Lower lobe of right lung (tissue), 2 donors: Measurements from ENCODE around the gene IKZF2. TPM values are rescaled to one million over a fixed set of nuclear protein-coding genes. Genes with fewer than 3 reads are reported as not detected.

Experiments
- ATAC-seq, 2 donors: fragments of 200-7000 bp; cut with Tn5 transposase; one replicate each; pipeline ENCODE4 v1.9.1; 2020 to 2022; ENCODE audit warnings: mild to moderate bottlenecking in 2 of 2, moderate library complexity in 2 of 2
- DNase-seq: peaks from one replicate; pipeline ENCODE4 v3.0.0-alpha.2; 2020
- H3K27ac ChIP-seq: fragments of 200-600 bp; one replicate; pipeline ENCODE4 v1.8.0; 2022
- H3K27me3 ChIP-seq: fragments of 200-600 bp; one replicate; pipeline ENCODE4 v1.8.0; 2022; ENCODE audit warnings: low read depth
- H3K36me3 ChIP-seq: fragments of 200-600 bp; one replicate; pipeline ENCODE4 v1.8.0; 2022; ENCODE audit warnings: mild to moderate bottlenecking
- H3K4me1 ChIP-seq: fragments of 200-600 bp; one replicate; pipeline ENCODE4 v1.8.0; 2022
- H3K4me3 ChIP-seq: fragments of 200-600 bp; one replicate; pipeline ENCODE4 v1.8.0; 2022; ENCODE audit warnings: mild to moderate bottlenecking
- H3K9me3 ChIP-seq: fragments of 200-600 bp; one replicate; pipeline ENCODE4 v1.8.0; 2022
- CTCF ChIP-seq: fragments of 200-600 bp; IDR thresholded peaks from one replicate; pipeline ENCODE4 v1.8.0; 2022; ENCODE audit warnings: antibody characterized with exemption, mild to moderate bottlenecking
- intact Hi-C: fragments of 100-400 bp; cut with DNase I; formaldehyde crosslinking; loops from one replicate; pipeline ENCODE4 v1.11.0; 2022
- total RNA-seq: library from RNA; stranded (reverse); fragmentation: NEBNext Ultra II Directional; extraction: Animal tissue kit (Norgen Biotek cat#: 25700); gene quantifications from one replicate; pipeline ENCODE4 v1.2.1, GENCODE V29; 2021
- donor health status: DM: no; HTN: yes; CAD: no; lungs with severe emphysema.

Gene IKZF2
- total RNA-seq, 1 donor from 2014 or later, result 16.5 TPM

DNA sequence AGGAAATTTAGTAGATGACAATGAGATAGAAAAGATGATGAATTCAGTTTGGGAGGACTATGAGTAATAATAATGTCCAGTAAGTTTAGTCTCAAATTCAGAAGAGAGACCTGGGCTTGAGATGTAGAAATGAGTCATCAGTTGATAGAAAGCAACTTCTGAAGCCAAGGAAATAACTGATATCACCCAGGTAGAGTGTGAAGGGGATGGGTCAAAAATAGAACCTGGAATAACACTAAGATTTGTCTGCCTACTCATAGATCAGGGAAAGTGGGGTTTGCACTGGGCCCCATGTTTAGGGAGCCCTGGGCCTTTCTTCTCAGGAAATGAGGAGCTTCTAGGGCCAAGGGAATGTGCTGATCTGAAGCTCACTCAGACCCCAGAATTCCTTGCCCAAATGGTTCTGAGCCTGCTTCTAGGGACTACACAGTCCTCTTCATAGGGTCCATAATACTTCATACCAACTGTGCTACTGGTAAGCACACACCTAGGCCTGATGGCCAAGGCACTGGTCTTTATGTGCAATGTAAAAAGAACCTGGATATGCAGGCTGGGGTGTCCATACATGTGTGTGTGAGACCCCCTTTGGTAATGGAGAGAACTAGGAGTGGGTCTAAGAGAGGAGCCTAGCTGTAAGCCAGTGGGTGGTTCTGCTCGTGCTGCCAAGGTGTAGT lies 141.2 kb downstream of the IKZF2 start:
- Histone ChIP-seq H3K36me3 (peaks cover 8% of the 10 kb centered on the region), H3K9me3 (no peaks in the 10 kb centered on the region), H3K4me3 (no peak overlapping the region), H3K27ac (no peak overlapping the region), H3K27me3 (no peaks in the 10 kb centered on the region), H3K4me1 (no peaks in the 10 kb centered on the region)
- ATAC-seq, result no peak
- intact Hi-C loops, result no loop called here
- TF ChIP-seq CTCF, result no peak
- DNase-seq, result no peak

- Histone ChIP-seq H3K27ac (no peak overlapping the region), H3K4me1 (peaks cover 2% of the 10 kb centered on the region), H3K36me3 (peaks cover 8% of the 10 kb centered on the region), H3K4me3 (no peak overlapping the region), H3K27me3 (no peaks in the 10 kb centered on the region), H3K9me3 (no peaks in the 10 kb centered on the region)
- no peak for ATAC-seq
- intact Hi-C loops, result no loop called here
- TF ChIP-seq CTCF, result no peak
- DNase-seq, result no peak
Observed at GRCh38 chr2:213007290-213007838, 144.0 kb downstream of the IKZF2 start.

DNA sequence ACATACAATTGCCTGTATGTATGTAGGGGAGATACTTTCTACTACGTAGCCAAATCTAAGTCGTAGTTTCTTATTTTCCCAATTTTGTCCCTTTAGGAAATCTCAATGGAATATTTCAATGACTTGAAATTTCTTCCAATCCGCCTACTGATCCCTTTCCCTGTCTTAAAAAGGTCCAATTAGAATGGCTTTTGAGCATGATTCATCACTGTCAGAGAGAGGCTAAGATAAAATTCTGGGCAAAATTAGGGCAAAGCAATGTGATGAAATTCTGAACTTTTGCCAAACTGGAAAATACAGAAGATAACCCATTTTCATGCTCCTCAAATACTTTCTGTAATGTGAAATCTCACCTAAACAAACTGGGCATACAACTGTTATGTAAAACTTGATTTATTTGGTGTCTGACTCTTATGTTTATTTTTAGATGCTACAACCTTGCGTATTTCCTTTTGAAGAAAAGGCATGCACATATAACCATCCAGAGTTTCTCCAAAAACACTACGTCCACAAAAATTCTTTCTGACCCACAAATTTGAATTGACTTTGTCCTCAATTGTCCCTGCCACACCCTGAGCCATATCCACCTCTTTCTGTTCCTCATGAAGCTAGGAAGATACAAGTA lies 147.1 kb downstream of the IKZF2 start:
- Histone ChIP-seq H3K27ac (no peak overlapping the region), H3K4me1 (peaks cover 12% of the 10 kb centered on the region), H3K36me3 (peaks cover 8% of the 10 kb centered on the region), H3K27me3 (no peaks in the 10 kb centered on the region), H3K4me3 (no peak overlapping the region), H3K9me3 (no peaks in the 10 kb centered on the region)
- DNase-seq, result no peak
- ATAC-seq, result no peak
- intact Hi-C loops, result no loop called here
- TF ChIP-seq CTCF, result no peak

DNA sequence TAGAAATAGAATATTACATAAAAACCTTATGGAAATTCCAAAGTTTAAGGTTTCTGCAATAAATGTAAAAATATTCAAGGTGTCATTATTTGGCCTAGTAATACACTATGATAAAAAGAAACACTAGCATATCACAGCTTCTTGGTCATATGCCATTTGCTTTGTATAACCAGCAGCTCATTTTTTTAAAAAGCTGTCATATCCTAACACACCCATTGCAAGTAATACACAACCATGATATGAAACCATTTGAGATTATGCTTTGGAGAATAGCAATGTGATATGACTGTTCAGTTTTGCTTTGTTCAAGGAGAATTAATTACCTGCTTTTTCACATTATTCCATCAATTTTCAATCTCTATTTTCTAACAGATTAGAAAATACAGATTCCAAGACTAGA lies 149.0 kb downstream of the IKZF2 start:
- H3K27me3 ChIP-seq, result no peaks in the 10 kb centered on the region
- intact Hi-C loops, result no loop called here
- H3K4me1 ChIP-seq, result peaks cover 12% of the 10 kb centered on the region
- H3K4me3 ChIP-seq, result no peak overlapping the region
- no peaks in the 10 kb centered on the region for H3K9me3 ChIP-seq
- ATAC-seq, result no peak
- TF ChIP-seq CTCF, result no peak
- no peak for DNase-seq
- H3K36me3 ChIP-seq, result peaks cover 6% of the 10 kb centered on the region
- H3K27ac ChIP-seq, result no peak overlapping the region

DNA sequence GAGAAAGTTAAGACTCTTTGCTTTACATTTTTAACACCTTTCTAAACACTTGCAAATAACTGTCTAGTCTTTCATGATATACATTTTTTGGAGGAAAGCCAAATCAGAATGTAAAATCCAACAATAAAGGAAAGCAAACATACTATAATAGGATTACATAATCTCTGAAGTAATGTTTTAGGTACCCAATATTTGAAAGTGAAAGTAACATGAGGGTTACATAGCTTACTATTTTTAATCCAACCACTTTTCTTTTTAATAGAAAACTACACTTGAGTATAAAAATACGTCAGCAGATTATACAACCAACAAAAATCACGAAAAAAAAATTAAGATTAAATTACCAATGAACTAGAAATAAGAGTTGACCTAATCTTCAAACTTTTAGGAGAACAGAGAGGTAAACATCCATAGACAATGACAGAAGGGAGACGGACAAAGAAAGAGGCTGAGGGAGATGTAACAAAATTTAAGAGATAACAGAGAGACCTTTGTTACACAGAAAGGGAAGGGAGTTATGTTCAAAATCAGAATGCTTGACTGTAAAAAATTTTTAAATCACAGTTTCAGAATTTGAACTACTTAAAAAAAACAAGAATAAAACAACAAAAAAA lies 150.0 kb downstream of the IKZF2 start:
- H3K4me3 ChIP-seq, result no peak overlapping the region
- no peak overlapping the region for H3K27ac ChIP-seq
- TF ChIP-seq CTCF, result no peak
- intact Hi-C loops, result no loop called here
- H3K27me3 ChIP-seq, result no peaks in the 10 kb centered on the region
- ATAC-seq, result peak in 1 of 2 donors; percentile 42
- H3K4me1 ChIP-seq, result peaks cover 12% of the 10 kb centered on the region
- H3K36me3 ChIP-seq, result no peaks in the 10 kb centered on the region
- no peak for DNase-seq
- H3K9me3 ChIP-seq, result no peaks in the 10 kb centered on the region
